HG03565 (cell line): ENCODE measurements around the gene RIT2.
"Not testable (repeated sequence)": the region's sequence is repeated elsewhere in the genome, so short reads cannot be mapped to it uniquely, and the experiment has no call there.

Source experiments
- ATAC-seq: cut with Tn5 transposase; IDR thresholded peaks from one replicate; pipeline ENCODE4 v1.9.1; 2021; ENCODE audit warnings: mild to moderate bottlenecking, moderate library complexity; ENCODE audit not compliant: unreplicated experiment

RIT2 gene

DNA sequence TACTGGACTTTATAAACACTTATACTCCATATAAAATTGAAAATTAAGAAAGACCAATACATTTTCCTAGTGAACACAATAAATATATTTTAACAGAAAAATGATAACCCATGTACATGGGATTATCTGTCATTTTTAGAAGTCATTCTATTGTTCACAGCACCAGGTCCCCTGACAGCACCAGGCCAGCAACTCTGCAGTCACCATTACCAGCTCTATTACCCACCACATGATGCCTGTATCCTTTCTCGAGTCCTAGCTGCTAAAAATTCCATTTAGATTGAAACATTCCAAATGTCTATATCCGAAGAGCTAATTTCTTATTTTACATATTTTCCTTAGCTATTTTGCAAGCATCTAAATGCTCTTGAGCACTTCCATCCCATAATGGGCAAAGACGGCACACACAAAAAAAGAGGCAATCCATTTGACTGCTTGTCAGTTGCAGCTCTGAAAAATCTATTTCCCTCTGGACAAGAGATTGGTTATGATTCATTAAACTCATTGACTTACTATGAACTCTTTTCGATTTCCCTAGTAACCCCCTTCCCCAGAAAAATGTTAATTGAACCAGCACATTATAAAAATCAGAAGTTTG is 336.9 kb downstream of the RIT2 start:
- ATAC-seq, result no peak

DNA sequence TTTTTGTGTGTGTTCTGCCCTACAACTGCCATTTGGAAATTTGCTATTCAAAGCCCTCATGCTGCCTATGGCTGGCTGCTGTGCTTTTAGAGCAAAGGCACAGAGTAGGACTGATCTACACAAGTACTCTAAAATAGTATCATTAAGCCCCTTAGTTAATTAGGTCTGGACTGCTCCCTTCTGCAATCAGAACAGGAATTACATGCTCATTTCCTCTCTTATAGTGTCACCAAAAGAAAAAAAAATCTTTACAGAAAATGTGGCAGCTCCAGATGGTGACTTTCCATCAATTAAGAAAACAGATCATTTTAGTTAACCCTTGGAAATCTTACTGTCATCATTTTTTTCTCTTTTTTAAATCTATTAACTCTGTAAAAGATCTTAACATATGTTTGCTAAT is 337.5 kb downstream of the RIT2 start:
- no peak for ATAC-seq

DNA sequence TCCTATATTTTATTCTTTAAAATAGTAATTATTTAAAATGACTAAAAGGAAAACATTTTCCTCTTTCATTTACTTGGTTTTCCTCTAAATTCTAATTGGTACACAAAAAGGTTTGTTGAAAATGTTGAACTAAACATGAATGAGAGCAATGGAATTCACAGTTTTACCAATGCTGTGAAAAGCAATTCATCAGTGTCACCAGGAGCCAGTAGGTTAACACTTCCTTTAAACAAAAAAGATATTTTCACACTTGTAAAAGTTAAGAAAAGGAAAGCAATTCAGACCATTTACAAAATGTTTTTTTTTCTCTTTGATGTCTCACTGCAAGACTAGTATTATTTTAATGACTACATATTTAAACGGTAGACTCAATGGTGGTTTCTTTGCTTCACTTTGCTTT is 341.6 kb downstream of the RIT2 start:
- no peak for ATAC-seq

DNA sequence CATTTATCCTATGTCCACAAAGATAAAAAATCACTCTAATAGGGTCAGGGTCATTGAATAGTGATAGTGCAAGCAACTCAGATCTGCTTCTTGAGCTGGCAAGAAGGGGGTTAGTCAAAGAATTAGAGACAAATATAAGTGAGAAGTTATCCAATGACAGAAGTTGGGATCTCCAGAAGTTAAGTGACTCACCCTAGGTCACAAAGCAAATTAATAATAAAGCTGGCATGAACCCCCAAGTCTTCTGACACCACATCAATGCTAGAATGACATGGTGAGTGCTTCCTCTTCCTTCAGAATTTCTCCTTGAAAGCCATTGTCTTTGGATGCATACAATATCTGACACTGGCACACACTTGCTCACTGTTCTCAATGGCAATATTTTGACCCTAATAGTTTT is 343.5 kb downstream of the RIT2 start:
- ATAC-seq, result no peak

DNA sequence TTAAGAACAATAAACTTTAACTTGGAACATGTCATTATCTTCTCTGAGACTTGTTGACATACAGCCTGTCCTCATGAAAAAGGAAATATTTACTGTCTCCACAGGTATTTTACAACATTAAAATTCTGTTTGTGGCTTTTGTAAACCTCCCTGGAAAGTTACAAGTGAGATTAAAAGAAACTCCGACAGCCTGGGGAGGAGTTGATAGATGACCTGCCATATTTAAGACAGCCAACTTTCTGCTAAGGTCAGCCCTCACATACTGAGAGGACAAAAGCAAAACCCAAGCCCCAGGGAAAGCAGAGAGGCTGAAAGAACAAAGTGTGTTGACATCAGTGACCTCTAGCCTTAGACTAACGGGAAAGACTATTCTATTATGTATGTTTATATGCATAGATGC is 350.2 kb downstream of the RIT2 start:
- ATAC-seq, result no peak

DNA sequence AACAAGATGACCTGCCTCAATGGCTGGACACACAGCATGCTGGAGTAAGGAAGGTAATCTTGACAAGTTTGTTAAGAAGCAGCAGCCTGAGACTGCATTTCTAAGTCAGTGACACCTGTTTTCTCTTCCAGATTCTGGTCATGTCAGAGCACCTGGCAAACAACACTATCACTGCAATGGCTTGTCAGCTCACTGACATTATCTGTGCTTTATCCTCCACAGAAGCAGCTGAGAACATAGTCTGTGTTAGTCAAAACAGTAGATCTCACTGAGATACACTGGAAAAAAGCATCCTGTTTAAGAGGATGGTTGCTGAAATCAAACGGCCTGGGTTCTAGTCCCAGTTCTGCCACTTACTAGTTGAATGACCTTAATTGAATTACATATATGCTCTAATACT is 355.2 kb downstream of the RIT2 start:
- no peak for ATAC-seq

DNA sequence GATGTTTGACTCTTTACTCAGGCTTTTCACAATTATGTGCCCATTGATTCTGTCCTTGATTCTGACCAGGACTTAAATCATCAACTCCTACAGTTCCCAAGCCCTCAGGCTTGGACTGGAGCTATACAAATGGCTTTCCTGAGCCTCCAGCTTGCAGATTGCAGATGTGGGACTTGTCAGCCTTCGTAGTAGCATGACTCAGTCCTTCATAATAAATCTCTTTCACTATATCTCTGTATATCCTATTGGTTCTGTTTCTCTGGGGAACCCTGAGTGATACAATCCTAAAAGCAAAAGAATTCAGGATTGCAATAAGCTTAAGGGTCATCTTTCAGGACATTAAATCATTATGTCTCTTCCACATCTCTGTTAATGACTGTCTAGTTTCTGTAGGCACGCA is 356.6 kb downstream of the RIT2 start:
- no peak for ATAC-seq

DNA sequence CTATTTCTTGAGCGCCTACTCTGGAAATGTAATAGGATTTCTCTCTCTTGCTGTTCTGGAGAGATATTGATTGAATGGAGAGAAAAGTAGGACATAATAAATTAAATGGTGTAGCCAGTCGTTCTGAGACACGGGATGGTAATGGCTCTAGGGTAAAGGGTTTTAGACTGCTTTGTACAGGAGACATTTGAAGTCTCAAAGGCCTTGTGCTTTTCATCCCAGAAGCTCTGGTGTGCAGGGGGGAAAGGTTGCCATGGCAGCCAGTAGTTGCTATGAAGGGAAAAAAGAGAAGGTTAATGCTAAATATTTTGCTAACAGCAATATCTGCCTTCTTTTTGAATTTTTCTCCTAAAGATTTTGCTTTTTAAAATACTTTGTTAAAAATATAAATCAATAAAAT is 359.3 kb downstream of the RIT2 start:
- no peak for ATAC-seq

DNA sequence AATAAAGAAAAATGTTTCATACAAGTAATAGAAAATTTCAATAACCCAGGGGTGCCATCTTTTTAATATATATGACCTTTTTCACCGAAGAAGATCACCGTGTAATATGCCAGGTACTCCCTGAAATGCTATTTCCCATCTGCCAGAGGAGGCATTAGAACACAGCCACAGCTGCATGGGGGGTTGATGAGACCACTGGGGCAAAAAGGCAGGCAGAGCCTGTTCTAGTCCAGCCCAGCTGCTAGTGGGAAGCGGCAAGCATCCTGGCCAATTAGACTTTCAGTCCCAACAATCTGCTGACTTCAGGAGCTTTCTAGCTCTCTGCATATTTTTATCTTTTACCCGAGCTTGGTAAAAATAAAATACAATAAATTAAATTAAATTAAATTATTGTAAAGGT is 362.6 kb downstream of the RIT2 start:
- ATAC-seq, result no peak

DNA sequence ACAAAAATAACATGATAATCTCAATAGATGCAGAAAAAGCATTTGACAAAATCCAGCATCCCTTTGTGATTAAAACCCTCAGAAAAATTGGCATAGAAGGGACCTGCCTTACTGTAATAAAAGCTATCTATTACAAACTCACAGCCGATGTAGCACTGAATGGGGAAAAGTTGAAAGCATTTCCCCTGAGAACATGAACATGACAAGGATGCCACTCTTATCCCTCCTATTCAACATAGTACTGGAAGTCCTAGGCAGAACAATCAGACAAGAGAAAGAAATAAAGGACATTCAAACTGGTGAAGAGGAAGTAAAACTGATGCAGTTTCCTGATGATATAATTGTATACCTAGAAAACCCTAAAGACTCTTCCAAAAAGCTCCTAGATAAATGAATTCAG is 368.7 kb downstream of the RIT2 start:
- ATAC-seq, result no peak

DNA sequence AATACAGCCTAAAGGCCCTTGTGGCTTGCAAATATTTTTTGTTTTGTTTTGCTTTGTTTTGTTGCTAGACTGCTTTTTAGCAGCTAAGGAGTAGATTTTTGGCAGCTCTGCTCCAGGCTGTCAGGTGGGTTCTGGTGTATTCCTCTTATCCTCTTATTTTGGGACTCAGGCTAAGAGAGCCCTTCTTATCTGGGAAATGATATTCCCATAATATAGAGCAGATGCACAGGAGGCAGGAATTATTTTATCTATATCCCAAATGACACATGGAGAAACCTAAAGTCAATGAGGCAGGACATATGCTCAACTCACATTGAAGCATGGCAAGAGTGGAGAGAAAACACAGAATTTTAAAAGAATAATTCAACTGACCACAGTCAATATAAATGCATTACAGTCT is 369.6 kb downstream of the RIT2 start:
- ATAC-seq, result no peak

DNA sequence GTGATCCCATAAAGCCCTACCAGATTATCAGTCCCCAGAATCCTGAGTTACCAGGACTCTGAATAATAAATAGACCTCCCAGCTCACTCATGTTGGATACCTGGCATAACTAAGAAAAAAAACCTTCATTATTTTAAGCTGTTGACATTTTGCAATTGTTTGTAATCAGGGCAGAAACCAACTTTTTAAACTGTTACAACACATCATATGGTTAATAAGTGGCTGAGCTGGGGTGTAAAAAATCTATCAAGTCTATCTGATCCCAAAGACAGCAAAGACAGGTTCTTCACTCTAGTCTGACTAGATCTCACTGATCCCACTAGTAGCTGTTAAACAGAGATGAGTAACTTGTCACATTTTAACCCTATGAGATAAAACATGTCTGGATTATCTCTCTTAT is 370.3 kb downstream of the RIT2 start:
- ATAC-seq, result no peak

DNA sequence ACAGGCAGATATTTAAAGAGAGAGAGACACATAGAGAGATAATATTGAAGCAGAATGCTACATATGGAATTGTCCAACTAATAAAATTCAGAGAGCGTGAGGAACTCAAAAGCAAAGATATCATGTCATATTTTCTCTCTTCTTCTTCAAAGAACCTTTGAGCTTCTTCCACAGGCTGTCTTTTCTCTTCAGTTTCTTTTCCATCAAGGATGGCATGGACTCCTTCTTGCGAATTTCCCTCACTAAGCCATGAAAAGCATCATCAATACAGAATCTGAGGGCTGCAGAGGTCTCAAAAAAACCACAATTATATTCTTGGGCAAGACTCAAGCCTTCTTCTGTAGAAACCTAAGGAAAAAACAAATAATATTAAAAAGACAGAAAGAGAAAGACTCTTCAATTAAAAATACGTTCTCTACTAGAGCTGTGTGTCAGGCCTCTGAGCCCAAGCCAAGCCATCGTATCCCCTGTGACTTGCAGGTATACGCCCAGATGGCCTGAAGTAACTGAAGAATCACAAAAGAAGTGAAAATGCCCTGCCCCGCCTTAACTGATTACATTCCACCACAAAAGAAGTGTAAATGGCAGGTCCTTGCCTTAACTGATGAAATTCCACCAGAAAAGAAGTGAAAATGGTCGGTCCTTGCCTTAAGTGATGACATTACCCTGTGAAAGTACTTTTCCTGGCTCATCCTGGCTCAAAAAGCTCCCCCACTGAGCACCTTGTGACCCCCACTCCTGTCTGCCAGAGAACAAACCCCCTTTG is 371.9 kb downstream of the RIT2 start:
- ATAC-seq, result no peak

DNA sequence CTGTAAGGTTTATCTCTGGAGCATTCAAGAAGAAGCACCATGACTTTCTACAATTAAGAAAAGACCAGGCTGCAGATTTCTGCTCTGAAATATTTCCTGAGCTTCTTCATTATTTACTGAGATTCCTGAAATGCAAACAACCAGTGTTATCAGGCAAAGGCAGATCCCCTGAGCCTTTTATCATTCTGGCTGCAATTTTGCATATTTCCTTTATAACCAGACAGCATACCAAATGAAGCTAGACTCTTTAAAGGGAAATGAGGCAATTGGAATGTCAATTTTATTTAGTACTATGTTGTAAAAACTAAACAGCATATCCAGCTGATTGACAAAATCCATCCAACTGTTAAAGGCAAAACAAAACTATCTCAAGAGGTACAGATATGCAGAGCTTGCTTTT is 372.5 kb downstream of the RIT2 start:
- ATAC-seq, result no peak

DNA sequence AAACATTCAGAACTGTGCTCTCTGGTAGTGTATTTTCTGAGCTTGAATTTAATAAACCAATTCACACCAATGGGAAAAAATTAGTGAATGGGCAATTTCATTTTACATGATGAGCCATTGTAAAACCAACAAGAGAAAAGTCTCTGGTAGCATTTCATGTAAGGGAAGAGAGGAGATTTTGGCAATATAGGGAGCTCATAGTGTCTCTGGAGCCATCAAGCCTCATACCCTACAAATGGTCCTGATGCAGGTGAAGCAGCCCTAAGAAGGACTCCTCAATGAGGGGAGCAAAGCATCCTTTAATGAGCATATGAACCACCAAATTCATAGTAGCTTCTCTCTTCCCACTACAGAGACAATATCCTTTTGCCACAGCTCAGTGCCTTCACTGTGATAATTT is 373.0 kb downstream of the RIT2 start:
- ATAC-seq, result no peak

DNA sequence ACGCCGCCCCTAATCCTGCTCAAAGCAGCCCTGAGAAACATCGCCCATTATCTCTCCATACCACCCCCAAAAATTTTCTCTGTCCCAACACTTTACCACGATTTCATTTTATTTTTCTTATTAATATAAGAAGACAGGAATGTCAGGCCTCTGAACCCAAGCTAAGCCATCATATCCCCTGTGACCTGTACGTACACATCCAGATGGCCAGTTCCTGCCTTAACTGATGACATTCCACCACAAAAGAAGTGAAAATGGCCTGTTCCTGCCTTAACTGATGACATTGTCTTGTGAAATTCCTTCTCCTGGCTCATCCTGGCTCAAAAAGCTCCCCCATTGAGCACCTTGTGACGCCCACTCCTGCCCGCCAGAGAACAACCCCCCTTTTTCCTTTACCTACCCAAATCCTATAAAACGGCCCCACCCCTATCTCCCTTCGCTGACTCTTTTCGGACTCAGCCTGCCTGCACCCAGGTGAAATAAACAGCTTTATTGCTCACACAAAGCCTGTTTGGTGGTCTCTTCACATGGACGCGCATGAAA is 373.6 kb downstream of the RIT2 start:
- not testable (repeated sequence) for ATAC-seq

DNA sequence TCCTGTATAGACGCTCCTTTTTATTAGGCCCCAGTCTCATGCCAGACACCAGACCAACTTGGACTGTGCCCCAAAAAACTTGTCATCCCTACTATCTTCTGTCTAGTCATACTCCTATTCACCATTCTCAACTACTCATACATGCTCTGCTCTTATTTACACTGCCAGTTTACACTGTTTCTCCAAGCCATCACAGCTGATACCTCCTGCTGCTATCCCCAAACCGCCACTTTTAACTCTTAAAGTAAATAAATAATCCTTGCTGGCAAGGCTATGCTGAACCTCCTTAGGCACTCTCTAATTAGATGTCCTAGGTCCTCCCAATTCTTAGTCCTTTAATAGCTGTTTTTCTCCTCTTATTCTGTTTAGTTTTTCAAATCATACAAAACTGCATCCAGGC is 374.2 kb downstream of the RIT2 start:
- ATAC-seq, result not testable (repeated sequence)

DNA sequence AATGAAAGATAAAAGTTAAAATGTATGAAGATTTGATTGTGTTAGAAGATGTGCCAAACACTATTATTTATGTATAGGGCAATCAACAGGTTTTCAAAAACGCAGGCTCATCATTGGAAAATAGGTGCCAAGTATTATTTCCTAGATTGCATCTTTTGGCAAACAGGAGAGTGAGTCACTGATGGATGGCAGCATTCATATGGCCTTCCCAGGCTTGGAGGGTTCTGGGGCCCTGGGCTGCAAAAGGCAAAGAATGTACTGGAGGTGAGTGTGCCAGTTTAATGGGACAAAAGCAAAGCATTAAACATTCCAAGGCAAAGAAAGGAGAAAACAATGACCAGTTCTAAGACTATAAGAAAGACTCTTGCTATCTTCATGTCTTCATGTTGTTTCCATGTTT is 379.4 kb downstream of the RIT2 start:
- ATAC-seq, result no peak

DNA sequence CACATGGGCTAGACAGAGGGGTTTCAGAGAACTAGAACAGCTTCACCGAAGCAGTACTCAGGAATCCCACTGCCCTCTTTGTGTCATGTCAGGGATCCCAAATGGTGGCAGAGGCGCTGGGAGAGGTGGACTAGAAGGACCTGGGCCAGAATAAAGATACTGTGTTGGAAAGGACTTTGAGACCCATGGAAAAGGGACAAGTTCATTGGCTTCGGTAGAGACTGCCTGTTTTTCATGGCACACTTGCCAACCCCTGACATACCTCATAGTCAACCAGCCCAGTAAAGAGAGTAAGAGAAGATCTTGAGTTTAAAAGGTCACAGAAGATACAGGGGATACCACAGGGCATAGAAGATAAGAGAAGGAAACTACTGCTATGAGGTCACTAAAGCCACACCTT is 381.0 kb downstream of the RIT2 start:
- ATAC-seq, result no peak

DNA sequence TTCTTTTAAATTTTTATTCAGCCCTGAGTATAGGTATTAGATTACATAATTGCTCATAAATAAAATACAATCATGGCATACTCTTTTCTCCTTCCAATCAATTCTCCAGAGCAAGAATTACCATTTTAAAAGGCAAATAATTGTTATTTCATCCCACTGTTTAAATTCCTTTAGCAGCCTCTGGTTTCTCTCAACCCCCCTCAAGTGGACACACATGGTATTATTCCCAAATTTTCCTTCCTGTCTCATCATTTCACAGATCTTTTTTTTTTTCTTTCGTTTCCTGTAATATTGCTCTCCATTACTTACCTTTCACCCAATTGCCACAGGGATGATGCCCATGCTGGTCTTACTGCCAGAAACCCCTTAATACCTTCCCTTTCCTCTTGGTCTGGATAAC is 385.2 kb downstream of the RIT2 start:
- ATAC-seq, result no peak

DNA sequence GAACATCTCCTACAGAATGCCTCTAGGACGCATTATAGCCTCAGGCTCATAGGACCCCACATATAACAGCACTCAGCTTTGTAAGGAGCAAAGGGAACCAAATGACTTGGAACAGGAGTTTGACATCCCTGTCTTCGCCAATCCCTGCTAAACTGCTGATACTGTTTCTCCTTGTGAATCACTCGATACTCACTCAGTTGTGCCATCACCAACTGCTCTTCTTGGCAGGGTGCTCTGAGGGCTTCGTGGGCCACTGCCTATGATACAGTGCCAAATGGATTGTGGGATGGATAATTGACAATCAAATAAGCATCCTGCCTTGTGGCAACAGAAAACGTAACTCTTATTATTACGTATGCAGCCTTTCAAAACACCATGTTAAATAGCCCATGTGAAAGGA is 396.3 kb downstream of the RIT2 start:
- no peak for ATAC-seq

DNA sequence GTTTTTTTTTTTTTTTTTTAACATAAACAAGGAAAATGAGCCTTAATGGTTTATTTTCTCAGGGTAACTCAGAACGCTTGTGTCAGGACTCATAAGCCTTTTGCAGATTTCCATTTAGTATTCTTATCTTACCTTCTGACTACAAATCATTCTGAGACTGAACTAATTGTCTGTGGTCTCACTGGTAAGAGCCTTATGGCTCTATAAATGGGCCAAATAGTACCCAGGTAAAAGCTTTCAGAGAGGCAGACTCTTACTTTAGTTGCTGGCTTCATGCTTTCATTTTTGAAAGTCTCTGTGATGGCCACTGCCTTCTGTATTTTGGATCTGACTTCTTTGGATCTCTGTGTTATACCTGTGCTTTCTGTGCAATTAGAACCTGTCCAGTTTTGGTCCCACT is 403.4 kb downstream of the RIT2 start:
- ATAC-seq, result no peak

DNA sequence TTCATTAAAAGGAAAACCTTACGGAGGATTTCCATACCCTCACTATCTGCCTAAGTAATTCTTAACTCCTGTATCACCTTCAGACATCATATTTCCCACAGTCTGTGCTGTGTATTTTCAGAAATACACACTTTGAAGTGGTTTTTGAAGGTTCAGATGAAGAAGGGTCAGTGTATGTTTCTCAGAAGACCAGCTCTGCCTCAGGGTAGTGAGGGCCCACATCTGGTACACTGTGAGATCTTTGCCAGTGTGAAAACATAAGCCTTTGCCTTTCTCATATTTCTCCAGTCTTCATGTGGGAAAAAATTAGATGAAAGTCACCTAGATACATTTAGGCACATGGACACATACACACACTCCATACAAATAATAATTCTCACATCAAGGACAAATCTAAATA is 408.4 kb downstream of the RIT2 start:
- ATAC-seq, result no peak
